HepG2 (cell line): ENCODE data around the gene SKI. TPM values are rescaled to one million over a fixed set of nuclear protein-coding genes. Genes with fewer than 3 reads are reported as not detected.

Experiments
- AGO1 ChIP-seq: fragments of 200-400 bp; formaldehyde crosslinking; IDR thresholded peaks from 2 replicates; pipeline ENCODE4 v1.6.1; 2017; ENCODE audit warnings: mild to moderate bottlenecking, low read depth, low read length, moderate library complexity; ENCODE audit not compliant: poor library complexity, severe bottlenecking
- CCAR2 ChIP-seq: fragments of 200-400 bp; formaldehyde crosslinking; optimal IDR thresholded peaks from 2 replicates; pipeline ENCODE3; 2018; ENCODE audit warnings: low read depth, mild to moderate bottlenecking, low read length, moderate library complexity
- NFE2L2 ChIP-seq: fragments of 150-350 bp; IDR thresholded peaks from 2 replicates; pipeline ENCODE4 v1.6.1; 2014; ENCODE audit warnings: low read length
- TBP ChIP-seq: sonication (generic); formaldehyde crosslinking; IDR thresholded peaks from 2 replicates; pipeline ENCODE4 v1.5.0; 2020; ENCODE audit warnings: missing genetic modification reagents
- TGIF2 ChIP-seq: IDR thresholded peaks from 2 replicates; pipeline ENCODE4 v1.6.1; 2016; ENCODE audit warnings: control low read depth, missing compliant biosample characterization
- ZKSCAN5 ChIP-seq: sonication (generic); formaldehyde crosslinking; IDR thresholded peaks from 2 replicates; pipeline ENCODE4 v1.5.1; 2020; ENCODE audit warnings: mild to moderate bottlenecking, missing genetic modification reagents
- ZNF121 ChIP-seq: sonication (generic); formaldehyde crosslinking; IDR thresholded peaks from 2 replicates; pipeline ENCODE4 v1.5.0; 2020; ENCODE audit warnings: mild to moderate bottlenecking, missing genetic modification reagents
- ZNF335 ChIP-seq: sonication (generic); formaldehyde crosslinking; IDR thresholded peaks from 2 replicates; pipeline ENCODE4 v1.4.0; 2020; ENCODE audit warnings: missing genetic modification reagents
- ZNF761 ChIP-seq: sonication (generic); formaldehyde crosslinking; conservative IDR thresholded peaks from 2 replicates; pipeline ENCODE4 v1.4.0; 2020; ENCODE audit warnings: mild to moderate bottlenecking, missing genetic modification reagents
- ZNF776 ChIP-seq: sonication (generic); formaldehyde crosslinking; IDR thresholded peaks from 2 replicates; pipeline ENCODE4 v1.4.0; 2020; ENCODE audit warnings: mild to moderate bottlenecking, missing genetic modification reagents
- polyA plus RNA-seq, 8 experiments: library from polyadenylated mRNA; depleted of rRNA in 3 of 8; stranded (reverse) in 7 of 8; unstranded in 1 of 8; fragments of >200 nt; fragmentation: Illumina TruSeq in 4 of 8; extraction: Trizol in 4 of 8; gene quantifications; 2 replicates each; pipeline versions ENCODE4 v1.2.1 to v1.2.3, GENCODE V29; 2011 to 2016; ENCODE audit warnings: low read depth in 4 of 8, missing spikeins in 1 of 8, mixed read lengths in 1 of 8; ENCODE audit not compliant: insufficient read depth in 1 of 8
- total RNA-seq, 5 experiments: library from RNA; depleted of rRNA; stranded (reverse); fragments of >200 nt; fragmentation: Illumina TruSeq; extraction: Trizol; gene quantifications; 2 replicates each; pipeline ENCODE4 v1.2.3, GENCODE V29; 2016; ENCODE audit warnings: low read depth in 1 of 5
- TF ChIP-seq, protein P1 (sequence below): sonication (generic); formaldehyde crosslinking; IDR thresholded peaks from 2 replicates; pipeline ENCODE4 v1.8.1; 2023; ENCODE audit warnings: missing genetic modification reagents, inconsistent platforms, borderline replicate concordance
- TF ChIP-seq, protein P2 (sequence below): sonication (generic); formaldehyde crosslinking; IDR thresholded peaks from 2 replicates; pipeline ENCODE4 v1.4.0; 2020; ENCODE audit warnings: mild to moderate bottlenecking, missing genetic modification reagents
- TF ChIP-seq, protein P3 (sequence below): sonication (generic); formaldehyde crosslinking; conservative IDR thresholded peaks from 2 replicates; pipeline ENCODE4 v1.4.0; 2020; ENCODE audit warnings: mild to moderate bottlenecking, missing genetic modification reagents, moderate library complexity
- TF ChIP-seq, protein P4 (sequence below): sonication (generic); formaldehyde crosslinking; IDR thresholded peaks from 2 replicates; pipeline ENCODE4 v1.4.0; 2020; ENCODE audit warnings: low read depth, missing genetic modification reagents
- TF ChIP-seq, protein P5 (sequence below): sonication (generic); formaldehyde crosslinking; IDR thresholded peaks from 2 replicates; pipeline ENCODE4 v1.8.0; 2022; ENCODE audit warnings: mild to moderate bottlenecking, missing genetic modification reagents

The SKI gene
- total and polyA plus RNA-seq, 2 of the 13 experiments (the other 11 are each of a cell fraction or from before 2014, with no cell fraction given), result 4.7 to 6.9 TPM

DNA sequence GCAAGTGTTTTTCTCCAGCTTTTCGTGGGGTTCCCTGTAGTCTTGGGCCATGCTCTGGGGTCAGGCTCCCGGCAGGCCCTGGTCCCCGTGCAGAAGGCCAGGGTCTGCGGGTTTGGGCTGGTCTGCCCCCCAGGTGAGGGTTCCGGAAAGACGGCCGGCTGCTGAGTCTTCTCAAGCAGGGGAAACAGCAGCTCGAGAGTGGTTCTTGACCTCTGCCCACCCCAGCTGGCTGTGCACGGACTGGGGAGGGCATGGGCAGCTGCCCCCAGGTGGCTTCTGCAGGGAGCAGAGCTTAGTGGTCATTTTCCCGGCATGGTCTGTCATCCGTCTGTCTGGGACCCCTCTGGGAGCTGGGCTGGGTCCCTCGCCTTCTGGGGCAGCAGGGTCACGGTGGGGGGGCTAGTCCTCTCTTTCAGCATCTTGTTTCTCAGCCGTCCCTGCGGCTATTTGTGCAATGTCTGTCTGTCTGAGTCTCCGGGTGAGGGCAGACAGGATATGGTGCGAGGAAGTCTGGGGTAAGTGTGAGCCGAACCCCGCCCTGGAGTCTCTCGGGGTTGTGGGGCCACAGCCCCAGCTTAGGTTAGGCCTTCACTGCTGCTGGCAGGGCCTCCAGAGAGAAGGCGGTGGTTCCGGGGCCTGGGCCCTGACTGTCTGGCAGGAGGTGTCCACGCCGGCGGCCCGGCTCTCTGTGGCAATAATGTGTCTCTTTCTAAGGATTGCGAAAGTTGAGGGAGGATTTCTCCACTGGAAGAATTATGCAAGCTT, 6.1 kb downstream of the SKI start (continued):
- TF ChIP-seq, protein P1, sequence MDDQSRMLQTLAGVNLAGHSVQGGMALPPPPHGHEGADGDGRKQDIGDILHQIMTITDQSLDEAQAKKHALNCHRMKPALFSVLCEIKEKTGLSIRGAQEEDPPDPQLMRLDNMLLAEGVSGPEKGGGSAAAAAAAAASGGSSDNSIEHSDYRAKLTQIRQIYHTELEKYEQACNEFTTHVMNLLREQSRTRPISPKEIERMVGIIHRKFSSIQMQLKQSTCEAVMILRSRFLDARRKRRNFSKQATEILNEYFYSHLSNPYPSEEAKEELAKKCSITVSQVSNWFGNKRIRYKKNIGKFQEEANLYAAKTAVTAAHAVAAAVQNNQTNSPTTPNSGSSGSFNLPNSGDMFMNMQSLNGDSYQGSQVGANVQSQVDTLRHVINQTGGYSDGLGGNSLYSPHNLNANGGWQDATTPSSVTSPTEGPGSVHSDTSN, result no peak
- TF ChIP-seq TGIF2 (no peak; the same call in none of the 2 replicates), TBP (CRISPR knock-in tag) (no peak), ZKSCAN5 (no peak), NFE2L2 (no peak), ZNF335 (CRISPR knock-in tag) (peak; percentile 77), ZNF776 (CRISPR knock-in tag) (peak; percentile 38; the same call in 1 of the 2 replicates), ZNF121 (CRISPR knock-in tag) (no peak), AGO1 (no peak), ZNF761 (CRISPR knock-in tag) (no peak), CCAR2 (no peak)
- TF ChIP-seq, protein P2, sequence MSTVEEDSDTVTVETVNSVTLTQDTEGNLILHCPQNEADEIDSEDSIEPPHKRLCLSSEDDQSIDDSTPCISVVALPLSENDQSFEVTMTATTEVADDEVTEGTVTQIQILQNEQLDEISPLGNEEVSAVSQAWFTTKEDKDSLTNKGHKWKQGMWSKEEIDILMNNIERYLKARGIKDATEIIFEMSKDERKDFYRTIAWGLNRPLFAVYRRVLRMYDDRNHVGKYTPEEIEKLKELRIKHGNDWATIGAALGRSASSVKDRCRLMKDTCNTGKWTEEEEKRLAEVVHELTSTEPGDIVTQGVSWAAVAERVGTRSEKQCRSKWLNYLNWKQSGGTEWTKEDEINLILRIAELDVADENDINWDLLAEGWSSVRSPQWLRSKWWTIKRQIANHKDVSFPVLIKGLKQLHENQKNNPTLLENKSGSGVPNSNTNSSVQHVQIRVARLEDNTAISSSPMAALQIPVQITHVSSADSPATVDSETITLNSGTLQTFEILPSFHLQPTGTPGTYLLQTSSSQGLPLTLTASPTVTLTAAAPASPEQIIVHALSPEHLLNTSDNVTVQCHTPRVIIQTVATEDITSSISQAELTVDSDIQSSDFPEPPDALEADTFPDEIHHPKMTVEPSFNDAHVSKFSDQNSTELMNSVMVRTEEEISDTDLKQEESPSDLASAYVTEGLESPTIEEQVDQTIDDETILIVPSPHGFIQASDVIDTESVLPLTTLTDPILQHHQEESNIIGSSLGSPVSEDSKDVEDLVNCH (CRISPR knock-in tag), result no peak
- TF ChIP-seq, protein P3, sequence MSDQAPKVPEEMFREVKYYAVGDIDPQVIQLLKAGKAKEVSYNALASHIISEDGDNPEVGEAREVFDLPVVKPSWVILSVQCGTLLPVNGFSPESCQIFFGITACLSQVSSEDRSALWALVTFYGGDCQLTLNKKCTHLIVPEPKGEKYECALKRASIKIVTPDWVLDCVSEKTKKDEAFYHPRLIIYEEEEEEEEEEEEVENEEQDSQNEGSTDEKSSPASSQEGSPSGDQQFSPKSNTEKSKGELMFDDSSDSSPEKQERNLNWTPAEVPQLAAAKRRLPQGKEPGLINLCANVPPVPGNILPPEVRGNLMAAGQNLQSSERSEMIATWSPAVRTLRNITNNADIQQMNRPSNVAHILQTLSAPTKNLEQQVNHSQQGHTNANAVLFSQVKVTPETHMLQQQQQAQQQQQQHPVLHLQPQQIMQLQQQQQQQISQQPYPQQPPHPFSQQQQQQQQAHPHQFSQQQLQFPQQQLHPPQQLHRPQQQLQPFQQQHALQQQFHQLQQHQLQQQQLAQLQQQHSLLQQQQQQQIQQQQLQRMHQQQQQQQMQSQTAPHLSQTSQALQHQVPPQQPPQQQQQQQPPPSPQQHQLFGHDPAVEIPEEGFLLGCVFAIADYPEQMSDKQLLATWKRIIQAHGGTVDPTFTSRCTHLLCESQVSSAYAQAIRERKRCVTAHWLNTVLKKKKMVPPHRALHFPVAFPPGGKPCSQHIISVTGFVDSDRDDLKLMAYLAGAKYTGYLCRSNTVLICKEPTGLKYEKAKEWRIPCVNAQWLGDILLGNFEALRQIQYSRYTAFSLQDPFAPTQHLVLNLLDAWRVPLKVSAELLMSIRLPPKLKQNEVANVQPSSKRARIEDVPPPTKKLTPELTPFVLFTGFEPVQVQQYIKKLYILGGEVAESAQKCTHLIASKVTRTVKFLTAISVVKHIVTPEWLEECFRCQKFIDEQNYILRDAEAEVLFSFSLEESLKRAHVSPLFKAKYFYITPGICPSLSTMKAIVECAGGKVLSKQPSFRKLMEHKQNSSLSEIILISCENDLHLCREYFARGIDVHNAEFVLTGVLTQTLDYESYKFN, result peak; percentile 78
- TF ChIP-seq, protein P4, sequence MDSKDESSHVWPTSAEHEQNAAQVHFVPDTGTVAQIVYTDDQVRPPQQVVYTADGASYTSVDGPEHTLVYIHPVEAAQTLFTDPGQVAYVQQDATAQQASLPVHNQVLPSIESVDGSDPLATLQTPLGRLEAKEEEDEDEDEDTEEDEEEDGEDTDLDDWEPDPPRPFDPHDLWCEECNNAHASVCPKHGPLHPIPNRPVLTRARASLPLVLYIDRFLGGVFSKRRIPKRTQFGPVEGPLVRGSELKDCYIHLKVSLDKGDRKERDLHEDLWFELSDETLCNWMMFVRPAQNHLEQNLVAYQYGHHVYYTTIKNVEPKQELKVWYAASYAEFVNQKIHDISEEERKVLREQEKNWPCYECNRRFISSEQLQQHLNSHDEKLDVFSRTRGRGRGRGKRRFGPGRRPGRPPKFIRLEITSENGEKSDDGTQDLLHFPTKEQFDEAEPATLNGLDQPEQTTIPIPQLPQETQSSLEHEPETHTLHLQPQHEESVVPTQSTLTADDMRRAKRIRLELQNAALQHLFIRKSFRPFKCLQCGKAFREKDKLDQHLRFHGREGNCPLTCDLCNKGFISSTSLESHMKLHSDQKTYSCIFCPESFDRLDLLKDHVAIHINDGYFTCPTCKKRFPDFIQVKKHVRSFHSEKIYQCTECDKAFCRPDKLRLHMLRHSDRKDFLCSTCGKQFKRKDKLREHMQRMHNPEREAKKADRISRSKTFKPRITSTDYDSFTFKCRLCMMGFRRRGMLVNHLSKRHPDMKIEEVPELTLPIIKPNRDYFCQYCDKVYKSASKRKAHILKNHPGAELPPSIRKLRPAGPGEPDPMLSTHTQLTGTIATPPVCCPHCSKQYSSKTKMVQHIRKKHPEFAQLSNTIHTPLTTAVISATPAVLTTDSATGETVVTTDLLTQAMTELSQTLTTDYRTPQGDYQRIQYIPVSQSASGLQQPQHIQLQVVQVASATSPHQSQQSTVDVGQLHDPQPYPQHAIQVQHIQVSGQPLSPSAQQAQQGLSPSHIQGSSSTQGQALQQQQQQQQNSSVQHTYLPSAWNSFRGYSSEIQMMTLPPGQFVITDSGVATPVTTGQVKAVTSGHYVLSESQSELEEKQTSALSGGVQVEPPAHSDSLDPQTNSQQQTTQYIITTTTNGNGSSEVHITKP (CRISPR knock-in tag), result no peak
- TF ChIP-seq, protein P5, sequence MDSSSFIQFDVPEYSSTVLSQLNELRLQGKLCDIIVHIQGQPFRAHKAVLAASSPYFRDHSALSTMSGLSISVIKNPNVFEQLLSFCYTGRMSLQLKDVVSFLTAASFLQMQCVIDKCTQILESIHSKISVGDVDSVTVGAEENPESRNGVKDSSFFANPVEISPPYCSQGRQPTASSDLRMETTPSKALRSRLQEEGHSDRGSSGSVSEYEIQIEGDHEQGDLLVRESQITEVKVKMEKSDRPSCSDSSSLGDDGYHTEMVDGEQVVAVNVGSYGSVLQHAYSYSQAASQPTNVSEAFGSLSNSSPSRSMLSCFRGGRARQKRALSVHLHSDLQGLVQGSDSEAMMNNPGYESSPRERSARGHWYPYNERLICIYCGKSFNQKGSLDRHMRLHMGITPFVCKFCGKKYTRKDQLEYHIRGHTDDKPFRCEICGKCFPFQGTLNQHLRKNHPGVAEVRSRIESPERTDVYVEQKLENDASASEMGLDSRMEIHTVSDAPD, result 0 out of 2 replicates have a peak, but pooled peaks have one; percentile 39
